HEK293 (cell line): Measurements from ENCODE around the gene CACNA1C.
A peak's percentile ranks its signal among the peaks of the same experiment; 100 is the strongest.
"Not testable (repeated sequence)": the region's sequence is repeated elsewhere in the genome, so short reads cannot be mapped to it uniquely, and the experiment has no call there.

Experiments used
- CTCF ChIA-PET: fragments of 350-600 bp; formaldehyde crosslinking; extraction: SDS; loops from one replicate; lab custom pipeline; 2021; ENCODE audit warnings: antibody characterized with exemption; lab: Yijun Ruan, JAX
- POLR2A ChIA-PET: fragments of 300-600 bp; formaldehyde crosslinking; extraction: SDS; loops from one replicate; lab custom pipeline; 2020; ENCODE audit warnings: antibody characterized with exemption, inconsistent platforms; lab: Yijun Ruan, JAX
- H3K27ac ChIP-seq: fragments of 200-500 bp; sonication (Bioruptor generic); 2 replicates; pipeline ENCODE4 v1.5.1; 2014; ENCODE audit warnings: low read depth, low read length, control low read depth, inconsistent platforms; ENCODE audit errors: extremely low read depth
- H3K36me3 ChIP-seq, 2 experiments: fragments of 200-500 bp in 1 of 2; sonication (Bioruptor generic) in 1 of 2; 1 replicate in 1 of 2; 2 replicates in 1 of 2; pipeline ENCODE4 v1.5.1; 2014 to 2017; ENCODE audit warnings: inconsistent platforms in 2 of 2, low read length in 2 of 2; ENCODE audit not compliant: control insufficient read depth in 2 of 2, insufficient read depth in 1 of 2
- H3K4me1 ChIP-seq: fragments of 200-500 bp; sonication (Bioruptor generic); 2 replicates; pipeline ENCODE4 v1.5.1; 2014; ENCODE audit warnings: mild to moderate bottlenecking, low read length, inconsistent platforms; ENCODE audit not compliant: control insufficient read depth, insufficient read depth
- H3K4me3 ChIP-seq: 2 replicates; pipeline ENCODE4 v1.5.1; 2011; ENCODE audit warnings: low read depth, mild to moderate bottlenecking, control low read depth, low read length, moderate library complexity
- H3K9me3 ChIP-seq: fragments of 200-500 bp; sonication (Bioruptor generic); 2 replicates; pipeline ENCODE4 v1.5.1; 2014; ENCODE audit warnings: low read depth, low read length, inconsistent platforms; ENCODE audit not compliant: control insufficient read depth, insufficient read depth
- KLF1 ChIP-seq: fragments of 450-650 bp; formaldehyde crosslinking; IDR thresholded peaks from 2 replicates; pipeline ENCODE4 v1.5.1; 2016; ENCODE audit warnings: missing biosample characterization, missing genetic modification characterization
- MYNN ChIP-seq: fragments of 450-650 bp; formaldehyde crosslinking; IDR thresholded peaks from 2 replicates; pipeline ENCODE4 v1.5.1; 2016; ENCODE audit warnings: missing biosample characterization, missing genetic modification characterization, borderline replicate concordance
- SP2 ChIP-seq: fragments of 450-650 bp; formaldehyde crosslinking; IDR thresholded peaks from 2 replicates; pipeline ENCODE4 v1.5.1; 2016; ENCODE audit warnings: missing biosample characterization, missing genetic modification characterization
- ZIC2 ChIP-seq: fragments of 450-650 bp; formaldehyde crosslinking; IDR thresholded peaks from 2 replicates; pipeline ENCODE4 v1.5.1; 2016; ENCODE audit warnings: missing biosample characterization, missing genetic modification characterization
- ZNF19 ChIP-seq: fragments of 450-650 bp; formaldehyde crosslinking; IDR thresholded peaks from 2 replicates; pipeline ENCODE4; 2016; ENCODE audit warnings: missing biosample characterization, missing genetic modification characterization, low read depth
- ZNF214 ChIP-seq: fragments of 450-650 bp; formaldehyde crosslinking; IDR thresholded peaks from 2 replicates; pipeline ENCODE4 v1.5.1; 2017; ENCODE audit warnings: missing biosample characterization, mild to moderate bottlenecking, missing genetic modification characterization, borderline replicate concordance
- ZNF521 ChIP-seq: fragments of 450-650 bp; formaldehyde crosslinking; IDR thresholded peaks from 2 replicates; pipeline ENCODE4 v1.5.1; 2017; ENCODE audit warnings: missing biosample characterization, mild to moderate bottlenecking, missing genetic modification characterization
- ZNF654 ChIP-seq: fragments of 450-650 bp; formaldehyde crosslinking; IDR thresholded peaks from 2 replicates; pipeline ENCODE4 v1.5.1; 2016; ENCODE audit warnings: low read depth, missing biosample characterization, missing genetic modification characterization
- TF ChIP-seq, protein P1 (sequence below): fragments of 450-650 bp; formaldehyde crosslinking; IDR thresholded peaks from 2 replicates; pipeline ENCODE4 v1.5.1; 2017; ENCODE audit warnings: missing biosample characterization, mild to moderate bottlenecking, missing genetic modification characterization, moderate library complexity

Gene CACNA1C

DNA sequence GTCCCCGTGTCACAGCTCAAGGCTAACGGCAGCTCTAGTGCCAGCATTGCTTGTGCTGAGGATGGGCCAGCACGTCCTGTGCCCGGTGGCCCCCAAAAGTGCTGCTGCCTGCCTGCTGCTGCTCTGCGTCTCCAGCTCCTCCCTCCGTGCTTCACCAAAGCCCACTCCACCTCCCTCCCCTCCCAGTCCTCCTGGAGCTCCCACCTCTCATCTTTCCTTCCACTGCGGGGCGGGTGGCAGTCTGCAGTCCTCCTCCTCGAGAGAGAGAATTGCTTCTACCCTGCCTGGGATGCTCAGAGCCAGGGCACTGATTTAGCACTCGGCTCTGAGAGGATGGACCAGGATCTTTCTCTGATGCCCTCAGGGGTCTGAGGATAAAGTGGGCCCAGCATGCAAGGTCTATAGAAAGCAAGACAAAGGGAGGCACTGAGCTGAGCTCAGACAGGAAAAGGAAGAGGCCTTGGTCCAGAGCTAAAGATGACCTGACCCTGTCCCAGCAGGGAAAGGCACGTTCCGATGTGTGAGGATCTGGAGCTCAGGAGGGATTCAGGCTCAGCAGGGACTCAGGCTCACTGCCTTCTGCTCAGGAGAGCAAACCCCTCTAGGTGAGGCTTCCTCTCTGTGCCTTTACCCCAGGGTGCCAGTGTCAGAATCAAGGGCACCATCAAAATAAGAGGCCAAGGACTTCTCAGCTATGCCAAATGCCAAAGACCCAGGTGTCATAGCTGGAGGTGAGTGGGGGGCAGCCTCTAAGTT lies 628.8 kb downstream of the CACNA1C start:
- Histone ChIP-seq H3K4me3 (no peak overlapping the region), H3K9me3 (no peaks in the 10 kb centered on the region), H3K4me1 (no peaks in the 10 kb centered on the region), H3K36me3 (no peaks in the 10 kb centered on the region), H3K27ac (no peak overlapping the region)
- ChIA-PET CTCF (interaction anchor here (0.5 to 2.5 kb wide), 6 partner anchors 9 to 184 kb away, joined by 3 to 7 read pairs (median 4); no protein-coding TSS in a partner anchor), POLR2A (no interaction called here)
- TF ChIP-seq SP2: no peak
- peak; percentile 61 for TF ChIP-seq ZIC2 (tag by site-specific recombination)

DNA sequence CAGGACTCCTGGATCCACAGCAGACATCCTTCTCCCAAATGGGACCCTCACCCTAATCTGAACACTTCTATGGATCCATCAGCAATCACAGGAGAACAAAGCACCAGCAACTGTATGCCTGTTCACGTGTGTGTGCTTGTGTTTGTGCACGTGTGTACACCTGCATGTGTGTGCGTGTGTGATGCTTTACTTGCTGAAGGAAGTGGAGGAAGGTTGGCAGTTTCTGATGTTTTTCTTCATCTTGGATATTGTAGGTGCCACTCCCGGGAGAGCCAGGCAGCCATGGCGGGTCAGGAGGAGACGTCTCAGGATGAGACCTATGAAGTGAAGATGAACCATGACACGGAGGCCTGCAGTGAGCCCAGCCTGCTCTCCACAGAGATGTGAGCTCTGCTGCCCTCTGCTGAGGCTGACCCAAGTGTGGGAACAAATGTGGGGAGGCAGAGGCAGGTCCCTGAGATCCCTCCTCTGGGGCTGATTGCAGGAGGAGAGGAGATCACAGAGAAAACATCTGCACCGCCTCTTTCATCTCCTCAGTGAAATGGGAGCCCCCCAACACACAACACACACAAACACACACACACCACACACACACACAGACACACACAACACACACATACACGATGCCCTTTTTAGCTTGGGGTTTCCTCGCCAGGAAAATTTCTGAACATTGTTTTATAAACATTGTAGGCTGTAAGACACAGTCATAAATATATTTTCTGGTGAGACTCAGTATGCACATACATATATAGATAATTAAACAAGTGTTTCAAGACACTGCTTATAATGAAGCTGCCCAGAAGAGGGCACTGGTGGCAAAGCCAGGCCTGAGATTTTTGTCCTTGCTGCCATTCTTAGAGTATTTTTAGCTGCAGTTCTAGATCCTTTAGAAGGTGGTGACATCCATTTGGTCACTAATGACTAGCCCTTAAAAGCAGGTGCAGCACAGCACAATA lies 629.8 kb downstream of the CACNA1C start:
- H3K4me3 ChIP-seq: no peak overlapping the region
- no peaks in the 10 kb centered on the region for H3K9me3 ChIP-seq
- no peak for TF ChIP-seq ZNF521 (tag by site-specific recombination)
- TF ChIP-seq ZNF654: peak; percentile 61
- no peak for TF ChIP-seq MYNN (tag by site-specific recombination)
- no peak for TF ChIP-seq ZNF19 (tag by site-specific recombination)
- TF ChIP-seq ZNF214: no peak
- TF ChIP-seq, all 188 proteins: peak for 1
- ChIA-PET POLR2A (interaction anchor here (0.5 kb wide), 1 partner anchor 29 kb away, joined by 6 read pairs; no protein-coding TSS in a partner anchor), CTCF (interaction anchor here (0.6 to 2.5 kb wide), 17 partner anchors 9 to 408 kb away, joined by 3 to 15 read pairs (median 3); no protein-coding TSS in a partner anchor)
- H3K27ac ChIP-seq: no peak overlapping the region
- H3K36me3 ChIP-seq: no peaks in the 10 kb centered on the region
- no peaks in the 10 kb centered on the region for H3K4me1 ChIP-seq

DNA sequence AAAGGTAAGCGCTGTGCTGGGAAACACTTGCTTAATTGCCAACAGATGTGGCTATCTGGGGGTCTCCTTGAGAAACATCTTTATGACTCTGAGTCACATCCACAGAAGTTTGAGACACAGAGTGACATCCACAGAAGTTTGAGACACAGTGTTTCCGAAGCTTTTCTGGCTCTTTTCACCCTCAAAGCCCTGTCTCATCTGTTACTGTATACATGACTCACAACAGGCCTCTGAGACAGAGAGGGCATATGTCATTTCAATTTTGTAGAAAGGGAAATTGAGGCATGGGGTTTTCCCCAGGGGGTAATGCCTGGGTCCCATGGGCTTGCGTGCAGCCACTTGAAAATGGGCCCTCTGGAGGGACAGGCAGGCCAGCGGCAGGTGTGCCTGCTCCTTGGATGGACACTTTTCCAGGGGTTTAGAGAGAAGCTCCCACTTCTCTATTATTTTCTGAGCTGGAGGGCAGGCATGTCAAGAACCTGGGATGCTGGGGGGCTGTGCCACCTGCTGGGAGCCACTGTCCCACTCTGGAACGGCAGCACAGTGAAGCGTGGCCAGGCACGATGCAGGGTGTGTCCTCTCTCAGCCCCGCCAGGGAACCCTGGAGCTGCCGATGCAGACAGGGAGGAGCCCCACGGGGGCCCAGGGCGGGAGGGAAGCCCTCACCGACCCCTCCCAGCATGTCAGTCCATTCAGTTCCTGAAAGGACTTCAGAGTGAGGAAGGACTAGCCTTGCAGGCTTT lies 630.7 kb downstream of the CACNA1C start:
- TF ChIP-seq KLF1 (tag by site-specific recombination): peak; percentile 88
- TF ChIP-seq, protein P1, sequence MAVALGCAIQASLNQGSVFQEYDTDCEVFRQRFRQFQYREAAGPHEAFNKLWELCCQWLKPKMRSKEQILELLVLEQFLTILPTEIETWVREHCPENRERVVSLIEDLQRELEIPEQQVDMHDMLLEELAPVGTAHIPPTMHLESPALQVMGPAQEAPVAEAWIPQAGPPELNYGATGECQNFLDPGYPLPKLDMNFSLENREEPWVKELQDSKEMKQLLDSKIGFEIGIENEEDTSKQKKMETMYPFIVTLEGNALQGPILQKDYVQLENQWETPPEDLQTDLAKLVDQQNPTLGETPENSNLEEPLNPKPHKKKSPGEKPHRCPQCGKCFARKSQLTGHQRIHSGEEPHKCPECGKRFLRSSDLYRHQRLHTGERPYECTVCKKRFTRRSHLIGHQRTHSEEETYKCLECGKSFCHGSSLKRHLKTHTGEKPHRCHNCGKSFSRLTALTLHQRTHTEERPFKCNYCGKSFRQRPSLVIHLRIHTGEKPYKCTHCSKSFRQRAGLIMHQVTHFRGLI (tag by site-specific recombination): no peak
- TF ChIP-seq, all 188 proteins: peak for 1
- H3K27ac ChIP-seq: no peak overlapping the region

DNA sequence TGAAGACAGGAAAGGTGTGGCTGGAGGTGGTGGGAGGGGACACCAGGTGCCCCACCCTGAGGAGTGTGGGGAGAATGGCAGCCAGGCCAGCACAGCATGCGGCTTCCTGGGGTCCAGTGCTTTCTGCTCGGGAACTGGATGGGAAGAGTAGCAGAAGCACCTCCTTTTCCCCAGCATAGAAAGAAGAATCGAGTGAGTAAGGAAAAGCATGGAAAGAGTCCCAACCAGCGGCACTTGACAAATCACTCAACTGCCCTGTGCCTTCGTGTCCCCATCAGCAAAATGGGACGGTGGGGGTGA lies 631.2 kb downstream of the CACNA1C start:
- H3K36me3 ChIP-seq, H3K27ac ChIP-seq, POLR2A ChIA-PET, H3K4me3 ChIP-seq, H3K4me1 ChIP-seq, H3K9me3 ChIP-seq: not testable (repeated sequence)
- CTCF ChIA-PET: interaction anchor here (0.6 to 1.8 kb wide), 4 partner anchors 92 to 1121 kb away, joined by 3 to 15 read pairs (median 3); no protein-coding TSS in a partner anchor

More for the DNA sequence above, 630.7 kb downstream of the CACNA1C start:
- no peaks in the 10 kb centered on the region for H3K9me3 ChIP-seq
- no peaks in the 10 kb centered on the region for H3K4me1 ChIP-seq
- CTCF ChIA-PET: interaction anchor here (0.6 to 2.5 kb wide), 17 partner anchors 8 to 1122 kb away, joined by 3 to 15 read pairs (median 3); no protein-coding TSS in a partner anchor
- POLR2A ChIA-PET: interaction anchor here (0.5 kb wide), 1 partner anchor 28 kb away, joined by 6 read pairs; no protein-coding TSS in a partner anchor
- H3K36me3 ChIP-seq: no peaks in the 10 kb centered on the region
- no peak overlapping the region for H3K4me3 ChIP-seq

DNA sequence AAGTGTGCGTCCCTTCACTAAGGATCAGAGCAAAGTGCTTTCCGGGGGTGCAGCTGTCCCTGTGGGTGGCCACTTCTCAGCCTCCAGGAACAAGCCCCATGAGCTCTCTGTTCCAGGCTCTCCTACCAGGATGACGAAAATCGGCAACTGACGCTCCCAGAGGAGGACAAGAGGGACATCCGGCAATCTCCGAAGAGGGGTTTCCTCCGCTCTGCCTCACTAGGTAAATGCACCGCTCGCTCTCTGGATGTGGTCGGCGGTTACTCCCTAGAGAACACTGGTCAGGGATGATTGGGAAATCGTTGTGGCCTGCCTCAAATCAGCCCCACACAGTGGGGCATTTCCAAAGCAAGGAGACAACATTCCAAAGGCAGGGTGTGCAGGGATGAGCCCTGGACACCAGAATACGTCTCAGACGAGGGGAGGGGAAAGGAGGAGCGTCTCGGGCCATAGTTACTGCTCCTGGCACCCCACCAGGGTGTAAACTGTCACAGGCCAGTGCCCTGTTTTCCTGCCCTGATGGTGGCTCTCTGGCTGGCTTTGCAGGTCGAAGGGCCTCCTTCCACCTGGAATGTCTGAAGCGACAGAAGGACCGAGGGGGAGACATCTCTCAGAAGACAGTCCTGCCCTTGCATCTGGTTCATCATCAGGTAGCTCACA lies 633.0 kb downstream of the CACNA1C start:
- H3K4me3 ChIP-seq, H3K4me1 ChIP-seq, H3K27ac ChIP-seq, H3K9me3 ChIP-seq, H3K36me3 ChIP-seq, POLR2A ChIA-PET: not testable (repeated sequence)
- CTCF ChIA-PET: interaction anchor here (0.6 to 0.7 kb wide), 3 partner anchors 99 to 587 kb away, joined by 3 to 4 read pairs (median 3); no protein-coding TSS in a partner anchor
